HG02981 (cell line): Measurements from ENCODE around the gene MAPKBP1.

Experiments used
- ATAC-seq: cut with Tn5 transposase; IDR thresholded peaks from one replicate; pipeline ENCODE4 v1.9.1; 2021; ENCODE audit warnings: mild to moderate bottlenecking, moderate library complexity; ENCODE audit not compliant: unreplicated experiment

The MAPKBP1 gene

DNA sequence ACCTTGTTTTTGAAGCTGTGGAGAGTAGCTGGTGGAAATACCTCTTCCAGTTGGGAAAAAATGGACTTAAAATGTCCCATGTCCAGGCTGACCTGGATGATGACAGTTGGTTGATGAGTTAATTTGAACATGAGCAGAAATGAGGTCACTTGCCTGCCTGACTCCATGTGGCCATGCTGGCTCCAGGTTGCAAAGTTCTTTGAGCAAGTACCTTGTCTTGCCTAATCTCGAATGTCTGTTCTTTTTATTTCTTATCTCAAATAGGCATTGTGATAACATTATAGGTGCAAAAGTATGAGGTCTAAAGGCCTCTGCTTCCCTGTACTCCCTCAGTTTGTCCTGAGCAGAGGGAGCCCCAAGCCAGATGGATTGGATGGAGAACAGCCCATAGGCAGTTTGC is 9.0 kb downstream of the MAPKBP1 start:
- no peak for ATAC-seq

- no peak for ATAC-seq
These were observed 14.0 kb downstream of the MAPKBP1 start for GRCh38 chr15:41788262-41788661.

DNA sequence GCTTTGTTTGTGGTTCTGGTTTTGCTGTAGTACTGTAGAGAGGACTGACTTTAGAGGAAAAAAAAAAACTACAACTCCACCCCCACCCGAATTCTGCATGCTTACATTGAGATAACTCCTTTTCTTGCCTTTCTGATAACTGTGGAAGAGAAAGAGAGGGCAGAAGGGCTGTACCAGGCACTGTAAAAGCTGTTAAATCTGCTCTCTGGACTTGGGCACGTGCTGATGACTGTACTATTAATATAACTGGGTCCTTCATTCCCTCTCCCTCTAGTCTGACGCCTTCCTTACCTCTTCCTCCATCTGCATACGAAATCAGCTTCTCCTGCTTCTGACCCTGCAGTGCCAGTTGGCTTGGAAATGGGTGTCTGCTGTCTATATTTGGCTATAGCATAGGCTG is 15.0 kb downstream of the MAPKBP1 start:
- ATAC-seq: no peak

DNA sequence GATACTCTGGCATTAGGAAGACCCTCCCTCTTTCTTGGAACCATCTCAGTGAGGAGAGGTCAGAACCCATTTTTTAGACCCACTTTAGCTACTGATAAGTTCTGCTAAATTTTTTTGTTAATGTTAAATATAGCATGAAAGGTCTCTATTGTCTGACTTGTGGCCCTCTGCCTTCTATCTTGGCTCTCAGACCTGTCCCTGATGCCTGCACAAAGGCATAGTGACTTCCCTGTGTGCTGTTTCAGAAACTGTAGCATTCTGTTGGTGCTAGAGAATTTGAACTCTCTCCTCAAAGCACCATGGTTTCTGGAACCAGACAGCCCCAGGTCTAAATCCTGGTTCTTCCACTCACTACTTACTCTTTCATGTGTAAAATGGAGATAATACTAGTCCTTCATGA is 15.4 kb downstream of the MAPKBP1 start:
- ATAC-seq: no peak

GRCh38 chr15:41790169-41790568 is 15.9 kb downstream of the MAPKBP1 start:
- ATAC-seq: no peak

- no peak for ATAC-seq
These were observed 16.7 kb downstream of the MAPKBP1 start for GRCh38 chr15:41790756-41791546.

GRCh38 chr15:41791547-41791937 is 17.3 kb downstream of the MAPKBP1 start:
- ATAC-seq: no peak

DNA sequence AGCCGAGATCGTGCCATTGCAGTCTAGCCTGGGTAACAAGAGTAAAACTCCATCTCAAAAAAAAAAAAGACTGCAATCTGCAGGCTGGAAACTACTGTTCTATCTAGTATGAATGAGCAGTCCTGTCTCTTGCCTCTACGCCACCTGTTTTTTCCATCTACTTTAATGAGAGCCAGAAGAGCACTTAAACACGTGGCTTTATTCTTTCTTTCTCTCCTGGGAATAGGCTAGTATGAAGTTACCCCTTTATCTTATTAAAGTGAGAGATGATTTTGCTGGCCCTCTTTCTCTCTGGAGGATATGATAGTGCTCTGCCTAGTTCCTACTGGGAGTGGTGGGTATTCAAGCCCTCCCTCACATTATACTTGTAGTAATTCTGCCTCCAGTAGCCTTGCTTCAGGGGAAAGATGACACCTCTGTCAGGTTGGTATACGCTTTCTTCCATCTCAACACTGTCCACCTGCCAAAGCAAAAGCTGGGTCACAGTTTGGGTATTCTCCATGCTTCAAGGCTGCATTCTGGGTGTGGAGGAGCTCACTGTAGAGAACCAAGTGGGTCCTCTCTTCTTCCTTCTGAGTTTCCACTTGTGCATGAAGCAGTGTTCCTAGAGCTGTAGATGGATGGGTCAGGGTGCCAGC is 17.8 kb downstream of the MAPKBP1 start:
- no peak for ATAC-seq

DNA sequence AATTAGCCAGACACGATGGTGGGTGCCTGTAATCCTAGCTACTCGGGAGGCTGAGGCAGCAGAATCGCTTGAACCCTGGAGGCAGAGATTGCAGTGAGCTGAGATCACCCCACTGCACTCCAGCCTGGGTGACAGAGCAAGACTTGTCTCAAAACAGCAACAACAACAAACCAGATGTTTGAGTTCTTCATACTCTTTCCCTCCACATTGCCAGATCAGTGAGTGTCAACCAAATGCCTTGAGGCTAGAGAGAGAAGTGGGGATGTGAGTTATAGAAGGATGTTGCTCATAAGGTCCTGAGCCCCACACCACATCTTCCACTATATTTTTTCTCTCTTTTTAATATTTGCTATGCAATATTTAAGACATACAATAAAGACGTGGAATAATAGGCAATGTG is 19.8 kb downstream of the MAPKBP1 start:
- no peak for ATAC-seq

GRCh38 chr15:41795996-41796856 is 21.9 kb downstream of the MAPKBP1 start:
- ATAC-seq: no peak

DNA sequence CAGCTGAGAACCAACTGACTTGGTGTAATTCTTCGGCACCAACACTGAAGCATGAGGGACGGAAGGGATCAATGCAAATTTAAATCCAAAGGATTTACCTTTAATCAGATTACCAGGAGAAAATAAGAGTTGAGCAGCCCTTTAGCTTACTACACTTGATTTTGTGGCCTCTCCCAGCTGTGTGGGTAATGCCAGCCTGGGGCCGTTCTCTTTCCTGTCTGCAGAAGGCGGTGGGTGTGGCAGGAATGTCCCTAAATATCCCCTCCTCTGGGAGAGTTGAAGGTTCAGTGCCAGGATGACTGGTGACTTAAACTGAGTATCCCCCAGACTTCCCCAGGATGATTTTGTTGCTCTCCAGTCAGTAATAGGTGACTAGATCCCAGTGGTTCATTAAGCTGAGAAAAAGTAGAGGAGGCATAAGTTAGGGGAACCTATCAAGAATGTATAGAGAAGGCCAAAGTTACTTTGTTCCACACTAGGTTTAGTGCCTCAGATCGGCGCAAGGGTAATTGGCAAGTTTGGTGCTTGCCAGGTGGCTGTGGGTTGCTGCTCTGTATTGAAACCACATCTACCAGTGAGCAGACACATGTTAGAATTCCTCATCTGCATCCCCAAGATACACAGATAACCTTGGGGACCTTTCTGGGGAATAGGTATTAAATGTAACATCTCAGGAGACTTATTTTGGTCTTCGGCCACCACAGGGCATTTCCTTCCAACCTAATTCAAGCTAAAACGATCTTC is 23.1 kb downstream of the MAPKBP1 start:
- no peak for ATAC-seq

DNA sequence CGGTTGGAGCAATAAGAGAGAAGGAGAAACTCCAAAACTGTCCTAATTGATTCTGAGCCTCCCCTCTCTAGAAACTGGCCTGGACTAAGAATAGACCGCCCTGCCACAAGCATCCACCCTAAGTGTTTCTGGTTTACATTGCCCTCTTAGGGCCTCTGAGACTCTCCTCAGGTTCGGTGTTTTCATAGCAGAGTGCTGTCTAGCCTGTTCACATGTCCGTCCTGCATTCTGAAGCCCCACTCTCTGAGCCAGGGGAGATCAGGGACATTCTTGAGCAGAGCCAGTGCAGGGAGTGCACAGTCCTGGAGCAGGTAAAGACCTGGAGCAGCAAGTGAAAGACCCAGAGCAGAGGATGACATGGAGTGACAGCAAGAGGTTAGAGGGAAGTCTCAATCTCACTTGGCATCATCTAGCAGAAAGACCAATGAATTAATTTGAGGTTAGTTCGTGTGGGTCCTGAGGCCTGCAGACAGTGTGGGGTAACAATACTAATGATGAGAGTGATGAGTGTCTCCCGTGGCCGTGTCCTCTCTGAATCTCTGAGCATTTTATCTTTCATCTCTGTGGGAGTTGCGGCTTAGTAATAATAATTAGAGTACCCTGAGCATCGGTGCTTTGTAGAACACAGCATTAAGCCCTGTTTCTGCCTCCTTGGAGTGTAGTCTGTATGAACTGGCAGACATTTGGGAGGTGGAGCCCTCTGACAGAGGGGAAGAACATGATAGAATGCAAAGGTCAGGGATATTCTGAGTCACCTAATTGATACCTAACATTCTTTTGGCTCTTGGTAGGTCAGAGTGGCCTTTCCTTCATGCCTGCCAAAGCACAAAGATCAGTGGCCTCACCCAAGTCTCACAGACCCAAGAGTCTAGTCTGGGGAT is 24.6 kb downstream of the MAPKBP1 start:
- ATAC-seq: no peak

- no peak for ATAC-seq
These were observed 25.2 kb downstream of the MAPKBP1 start for GRCh38 chr15:41799488-41799805.

DNA sequence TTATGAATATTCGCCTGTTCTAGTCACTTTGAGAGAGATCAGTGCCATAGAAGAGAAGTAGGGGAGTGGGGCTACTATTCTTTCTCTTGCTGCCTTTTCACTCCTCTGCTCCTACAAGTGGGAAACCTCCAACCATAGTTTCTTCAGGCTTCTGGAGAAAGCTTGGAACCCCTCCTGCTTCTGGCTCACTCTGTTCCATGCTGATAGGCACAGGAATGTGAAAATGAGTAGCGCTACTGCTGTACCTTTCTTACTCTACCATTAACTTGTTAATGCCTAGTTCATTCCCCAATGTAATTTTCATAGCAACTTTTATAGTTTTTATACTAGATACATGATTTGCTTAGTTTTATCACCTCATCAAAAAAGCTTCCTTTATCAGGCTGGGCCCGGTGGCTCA is 26.9 kb downstream of the MAPKBP1 start:
- no peak for ATAC-seq

DNA sequence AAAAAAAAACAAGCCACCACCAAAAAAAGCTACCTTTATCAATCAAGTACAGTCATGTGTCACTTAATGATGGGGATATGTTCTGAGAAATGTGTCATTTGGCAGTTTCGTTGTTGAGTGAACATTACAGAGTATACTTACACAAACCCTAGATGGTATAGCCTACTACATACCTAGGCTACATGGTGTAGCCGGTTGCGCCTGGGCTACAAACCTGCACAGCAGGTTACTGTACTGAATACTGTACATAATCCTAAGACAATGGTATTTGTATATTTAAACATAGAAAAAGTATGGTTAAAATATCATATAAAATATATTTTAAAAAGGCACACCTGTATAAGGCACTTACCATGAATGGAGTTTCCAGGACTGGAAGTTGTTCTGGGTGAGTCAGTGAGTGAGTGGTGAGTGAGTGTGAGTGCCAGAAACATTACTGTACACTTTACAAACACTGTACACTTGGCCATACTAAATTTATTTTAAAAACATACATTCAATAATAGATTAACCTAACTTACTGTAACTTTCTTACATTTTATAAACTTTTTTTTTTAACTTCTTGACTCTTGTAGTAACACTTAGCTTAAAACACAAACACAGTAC is 27.7 kb downstream of the MAPKBP1 start:
- no peak for ATAC-seq

- no peak for ATAC-seq
These were observed 30.1 kb downstream of the MAPKBP1 start for GRCh38 chr15:41804361-41804760.

DNA sequence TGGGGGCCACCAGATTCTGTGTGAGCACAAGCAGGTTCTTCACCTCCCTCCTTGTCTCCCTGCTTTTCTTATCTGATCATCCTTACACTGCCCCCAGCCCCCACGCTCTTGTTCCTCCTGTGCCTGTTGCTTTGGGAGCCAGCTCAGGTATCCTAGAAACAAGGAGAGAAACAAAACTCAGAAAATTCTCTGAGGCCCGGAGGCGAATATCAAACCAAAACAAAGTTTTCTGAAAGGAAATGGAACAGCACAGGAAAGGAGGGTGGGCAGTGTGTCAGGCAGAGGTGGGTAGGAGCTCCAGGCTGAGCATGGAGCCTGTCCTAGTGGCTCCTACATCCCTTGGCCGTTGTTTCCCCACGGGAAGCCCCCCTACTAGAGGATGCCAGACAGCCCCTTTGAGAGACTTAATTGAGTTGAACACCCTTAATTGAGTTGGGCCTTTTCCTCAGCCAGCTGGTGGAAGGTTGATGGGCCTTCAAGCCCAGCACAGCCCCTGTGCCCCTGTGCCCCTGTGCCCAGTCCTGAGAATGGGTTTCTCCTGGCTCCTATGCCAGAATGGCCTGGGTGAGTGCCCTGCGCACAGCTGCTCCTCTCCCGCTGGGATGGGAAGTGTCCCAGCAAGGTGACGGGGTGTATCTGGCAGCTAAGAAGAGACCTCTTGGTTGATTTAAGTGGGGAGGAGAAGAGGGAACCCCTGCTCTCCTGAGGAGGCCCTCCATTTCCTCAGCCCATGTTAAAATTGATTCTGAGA is 30.8 kb downstream of the MAPKBP1 start:
- no peak for ATAC-seq

GRCh38 chr15:41805711-41806110 is 31.4 kb downstream of the MAPKBP1 start:
- ATAC-seq: no peak
